Transverse colon (tissue), 4 donors: ENCODE data around the gene SIRT4.

Experiments
- EP300 ChIP-seq: sonication (generic); formaldehyde crosslinking; IDR thresholded peaks from one replicate; pipeline ENCODE4 v1.6.1; 2017; ENCODE audit warnings: antibody characterized with exemption, low read depth
- POLR2A ChIP-seq: fragments of 450-650 bp; IDR thresholded peaks from one replicate; pipeline ENCODE4 v1.6.1; 2016; ENCODE audit warnings: antibody characterized with exemption, mild to moderate bottlenecking, moderate library complexity
- POLR2AphosphoS5 ChIP-seq, 3 donors: sonication (generic); formaldehyde crosslinking; IDR thresholded peaks; one replicate each; pipeline ENCODE4 v1.6.1; 2016; ENCODE audit warnings: antibody characterized with exemption in 3 of 3
- TF ChIP-seq, protein P1 (sequence below), 5 experiments: fragments of 200-600 bp in 3 of 5; fragments of 450-650 bp in 2 of 5; sonication (generic) in 3 of 5; IDR thresholded peaks; 1 replicate in 2 of 5; 2 replicates in 3 of 5; pipeline ENCODE4 v1.5.1; 2016 to 2017; ENCODE audit warnings: antibody characterized with exemption in 5 of 5, inconsistent platforms in 3 of 5, mild to moderate bottlenecking in 2 of 5, moderate library complexity in 1 of 5

DNA sequence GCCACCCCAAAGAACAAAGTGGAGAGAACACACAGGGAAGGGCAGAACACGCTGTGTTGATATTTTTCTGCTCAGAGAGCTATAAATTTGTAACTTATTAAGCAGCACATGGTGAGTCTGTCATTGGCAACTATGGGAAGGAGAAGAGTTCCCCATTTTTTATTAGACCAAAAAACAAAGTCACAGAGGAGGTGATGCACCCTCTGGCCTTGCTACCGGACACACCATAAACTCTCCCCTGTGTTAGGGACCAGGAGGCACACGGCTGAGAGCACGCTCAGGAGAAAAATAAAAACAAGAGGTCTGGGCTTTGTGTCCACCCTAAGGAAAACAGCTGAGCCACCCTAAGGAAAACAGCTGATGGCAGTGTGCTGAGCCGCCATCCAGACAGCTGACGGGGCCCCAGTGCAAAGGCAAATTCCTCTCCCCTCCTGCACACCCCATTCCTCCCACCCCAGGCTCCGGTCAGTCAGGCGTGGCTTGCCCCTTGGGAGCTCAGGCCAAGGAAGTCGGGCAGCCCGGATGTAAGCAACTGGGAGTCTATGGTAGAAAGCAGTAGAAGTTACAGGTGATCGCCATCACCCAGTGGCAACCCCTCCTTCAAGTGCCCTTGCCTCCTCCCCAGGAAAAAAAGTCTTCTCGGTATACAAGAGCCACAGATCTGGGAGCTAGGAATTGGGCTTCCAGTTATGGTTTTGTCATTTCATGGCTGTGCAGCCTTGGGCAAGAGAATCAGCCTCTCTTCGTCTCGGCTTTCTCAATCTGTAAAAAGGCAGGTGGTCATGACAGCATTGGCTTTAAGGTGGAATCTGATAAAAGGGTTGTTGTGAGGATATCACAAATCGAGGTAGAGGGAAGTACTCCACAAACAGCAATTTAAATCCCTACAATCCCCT, 39.0 kb upstream of the SIRT4 start:
- TF ChIP-seq EP300: no peak
- no peak for TF ChIP-seq POLR2A
- TF ChIP-seq, protein P1, sequence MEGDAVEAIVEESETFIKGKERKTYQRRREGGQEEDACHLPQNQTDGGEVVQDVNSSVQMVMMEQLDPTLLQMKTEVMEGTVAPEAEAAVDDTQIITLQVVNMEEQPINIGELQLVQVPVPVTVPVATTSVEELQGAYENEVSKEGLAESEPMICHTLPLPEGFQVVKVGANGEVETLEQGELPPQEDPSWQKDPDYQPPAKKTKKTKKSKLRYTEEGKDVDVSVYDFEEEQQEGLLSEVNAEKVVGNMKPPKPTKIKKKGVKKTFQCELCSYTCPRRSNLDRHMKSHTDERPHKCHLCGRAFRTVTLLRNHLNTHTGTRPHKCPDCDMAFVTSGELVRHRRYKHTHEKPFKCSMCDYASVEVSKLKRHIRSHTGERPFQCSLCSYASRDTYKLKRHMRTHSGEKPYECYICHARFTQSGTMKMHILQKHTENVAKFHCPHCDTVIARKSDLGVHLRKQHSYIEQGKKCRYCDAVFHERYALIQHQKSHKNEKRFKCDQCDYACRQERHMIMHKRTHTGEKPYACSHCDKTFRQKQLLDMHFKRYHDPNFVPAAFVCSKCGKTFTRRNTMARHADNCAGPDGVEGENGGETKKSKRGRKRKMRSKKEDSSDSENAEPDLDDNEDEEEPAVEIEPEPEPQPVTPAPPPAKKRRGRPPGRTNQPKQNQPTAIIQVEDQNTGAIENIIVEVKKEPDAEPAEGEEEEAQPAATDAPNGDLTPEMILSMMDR (IDR thresholded peaks at IDR 0.05): no peak
- TF ChIP-seq POLR2AphosphoS5 (IDR thresholded peaks at IDR 0.05): no peak
